Right lobe of liver (tissue), 6 donors: Measurements from ENCODE around the gene CHST15. TPM values are rescaled to one million over a fixed set of nuclear protein-coding genes. Genes with fewer than 3 reads are reported as not detected.

ENCODE experiments used
- ATAC-seq, 4 donors: fragments of 200-7000 bp; cut with Tn5 transposase; one replicate each; pipeline ENCODE4 v1.9.1; 2020; ENCODE audit warnings: mild to moderate bottlenecking in 4 of 4, moderate library complexity in 4 of 4
- DNase-seq, 3 donors: peaks; one replicate each; pipeline ENCODE4 v3.0.0-alpha.2; 2020
- H3K27ac ChIP-seq, 3 donors: fragments of 200-600 bp; one replicate each; pipeline ENCODE4 v1.8.0; 2022
- H3K27me3 ChIP-seq, 2 donors: fragments of 200-600 bp; one replicate each; pipeline ENCODE4 v1.8.0; 2022
- H3K36me3 ChIP-seq, 4 donors: fragments of 200-600 bp; sonication (generic) in 1 of 4; one replicate each; pipeline versions ENCODE4 v1.5.1 to v1.8.0; 2017 to 2022; ENCODE audit warnings: control low read depth in 1 of 4
- H3K4me1 ChIP-seq, 4 donors: fragments of 200-600 bp; sonication (generic) in 1 of 4; one replicate each; pipeline versions ENCODE4 v1.5.1 to v1.8.0; 2017 to 2022; ENCODE audit warnings: control low read depth in 1 of 4
- H3K4me3 ChIP-seq, 3 donors: fragments of 200-600 bp; one replicate each; pipeline ENCODE4 v1.8.0; 2022
- H3K9me3 ChIP-seq, 4 donors: fragments of 200-600 bp; sonication (generic) in 1 of 4; one replicate each; pipeline versions ENCODE4 v1.5.1 to v1.8.0; 2017 to 2022; ENCODE audit warnings: control low read depth in 1 of 4
- POLR2A ChIP-seq: fragments of 450-650 bp; IDR thresholded peaks from one replicate; pipeline ENCODE4 v1.6.1; 2017; ENCODE audit warnings: antibody characterized with exemption, mild to moderate bottlenecking
- WGBS: methylation state at CpG from one replicate; pipeline ENCODE4 v1.1.6; 2018; ENCODE audit warnings: low coverage, low lambda C conversion rate; ENCODE audit not compliant: insufficient coverage; ENCODE audit errors: missing lambda C conversion rate; 5-methylcytosine and 5-hydroxymethylcytosine counted together
- intact Hi-C, 2 donors: fragments of 100-400 bp; cut with DNase I; formaldehyde crosslinking; loops; one replicate each; pipeline versions ENCODE4 v1.11.2 to v1.14.1; 2022
- total RNA-seq, 6 experiments: library from RNA; depleted of rRNA in 2 of 6; stranded (reverse); fragments of >200 nt in 2 of 6; fragmentation: NEBNext Ultra II Directional in 3 of 6; extraction: Animal tissue kit (Norgen Biotek cat#: 25700) in 3 of 6; gene quantifications; one replicate each; pipeline versions ENCODE4 v1.1.0 to v1.2.4, GENCODE V29; 2016 to 2023
- TF ChIP-seq, protein P1 (sequence below), 4 donors: fragments of 200-600 bp in 3 of 4; fragments of 450-650 bp in 1 of 4; IDR thresholded peaks; one replicate each; pipeline versions ENCODE4 v1.5.1 to v1.8.0; 2016 to 2022; ENCODE audit warnings: antibody characterized with exemption in 4 of 4, mild to moderate bottlenecking in 2 of 4
- donor health status: DM: no; HTN: yes; CAD: no.
- donor health status: DM: no; HTN: no; CAD: no.
- donor health status: DM: no; HTN: no; CAD: no.
- donor health status: DM: no; HTN: yes; CAD: no.
- donor health status: DM: no; HTN: yes; CAD: no.

The CHST15 gene
- total RNA-seq, 6 experiments from 2014 or later, result 9.2 to 25.8 (median 11.8) TPM

DNA sequence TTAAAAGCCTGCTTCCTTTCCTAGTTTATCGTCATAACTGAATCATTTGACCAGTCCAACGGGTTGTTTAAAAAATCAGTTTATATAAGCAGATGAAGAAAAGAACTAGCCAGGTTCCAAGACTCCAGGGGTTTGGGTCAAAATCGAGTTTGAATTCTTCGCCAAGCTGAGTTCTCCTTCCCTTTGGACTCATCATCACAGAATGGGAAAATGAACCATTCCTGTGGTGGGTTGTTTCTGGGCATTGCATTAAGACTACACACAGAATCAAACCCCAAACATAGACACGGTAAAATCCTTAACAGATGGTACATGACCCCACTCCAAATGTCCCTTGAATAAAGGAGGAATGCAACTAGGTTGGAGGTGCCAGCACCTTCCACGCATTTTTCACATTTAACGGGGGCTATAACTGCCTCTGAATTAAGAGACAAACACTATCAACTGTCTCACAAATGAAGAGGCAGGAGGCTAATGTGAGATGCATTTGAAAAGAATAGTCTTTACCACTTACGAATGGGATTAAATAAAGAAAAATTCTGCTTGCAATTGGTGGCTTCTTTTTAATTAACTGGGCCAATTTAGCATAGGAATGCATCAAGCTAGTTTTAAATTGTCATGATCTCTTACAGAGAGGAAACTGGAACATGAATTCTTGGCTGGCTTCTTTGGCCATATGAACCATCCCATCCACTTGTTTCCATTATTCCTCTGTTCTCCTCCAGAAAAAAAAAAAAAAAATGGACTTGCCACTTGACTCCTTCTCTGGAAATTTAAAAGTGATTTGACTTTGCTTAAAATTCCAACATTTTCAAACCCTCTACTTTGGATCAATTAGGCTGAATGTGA lies 61.1 kb downstream of the CHST15 start:
- H3K4me3 ChIP-seq, result no peak overlapping the region
- no peak for DNase-seq
- ATAC-seq, result no peak
- H3K36me3 ChIP-seq, result no peaks in the 10 kb centered on the region
- intact Hi-C loops, result no loop called here
- H3K27me3 ChIP-seq, result no peaks in the 10 kb centered on the region
- 62% methylated on average over 8 of the region's 8 CpGs for WGBS
- peaks cover 0 to 12% (median 6%) of the 10 kb centered on the region in 4 donors for H3K4me1 ChIP-seq
- TF ChIP-seq, protein P1, sequence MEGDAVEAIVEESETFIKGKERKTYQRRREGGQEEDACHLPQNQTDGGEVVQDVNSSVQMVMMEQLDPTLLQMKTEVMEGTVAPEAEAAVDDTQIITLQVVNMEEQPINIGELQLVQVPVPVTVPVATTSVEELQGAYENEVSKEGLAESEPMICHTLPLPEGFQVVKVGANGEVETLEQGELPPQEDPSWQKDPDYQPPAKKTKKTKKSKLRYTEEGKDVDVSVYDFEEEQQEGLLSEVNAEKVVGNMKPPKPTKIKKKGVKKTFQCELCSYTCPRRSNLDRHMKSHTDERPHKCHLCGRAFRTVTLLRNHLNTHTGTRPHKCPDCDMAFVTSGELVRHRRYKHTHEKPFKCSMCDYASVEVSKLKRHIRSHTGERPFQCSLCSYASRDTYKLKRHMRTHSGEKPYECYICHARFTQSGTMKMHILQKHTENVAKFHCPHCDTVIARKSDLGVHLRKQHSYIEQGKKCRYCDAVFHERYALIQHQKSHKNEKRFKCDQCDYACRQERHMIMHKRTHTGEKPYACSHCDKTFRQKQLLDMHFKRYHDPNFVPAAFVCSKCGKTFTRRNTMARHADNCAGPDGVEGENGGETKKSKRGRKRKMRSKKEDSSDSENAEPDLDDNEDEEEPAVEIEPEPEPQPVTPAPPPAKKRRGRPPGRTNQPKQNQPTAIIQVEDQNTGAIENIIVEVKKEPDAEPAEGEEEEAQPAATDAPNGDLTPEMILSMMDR (IDR thresholded peaks at IDR 0.05), result no peak
- TF ChIP-seq POLR2A, result no peak
- H3K9me3 ChIP-seq, result no peaks in the 10 kb centered on the region
- H3K27ac ChIP-seq, result no peak overlapping the region

DNA sequence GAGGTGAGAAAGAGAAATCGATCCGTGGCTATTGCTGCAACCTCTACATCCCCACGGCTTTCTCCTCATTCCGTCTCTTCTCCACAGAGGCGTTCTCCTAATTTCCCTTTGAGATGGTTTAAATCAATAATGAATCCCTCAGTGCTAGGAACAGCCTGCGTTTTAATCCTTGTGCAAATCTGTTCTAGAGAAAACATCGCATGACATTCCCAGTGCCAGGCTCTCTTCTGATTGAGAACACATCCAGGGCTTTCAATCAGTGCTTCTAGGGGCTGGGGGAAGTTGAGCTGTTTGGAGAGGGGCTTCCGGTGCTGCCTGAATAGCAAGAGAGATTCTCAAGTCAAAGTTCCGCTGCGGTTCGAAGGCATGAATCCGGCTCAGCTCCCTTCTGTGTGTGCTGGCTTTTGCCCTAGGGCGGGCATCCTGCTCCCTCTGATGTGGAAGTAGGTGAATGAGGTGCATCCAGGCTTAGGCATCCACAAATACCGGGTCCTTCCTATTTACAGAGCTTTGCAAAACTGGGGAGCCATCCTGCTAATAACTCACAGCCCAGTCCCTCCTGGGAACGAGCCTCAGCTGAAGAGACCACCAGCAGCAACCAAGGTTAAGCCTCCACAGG lies 62.8 kb downstream of the CHST15 start:
- no peak overlapping the region for H3K4me3 ChIP-seq
- TF ChIP-seq POLR2A, result no peak
- TF ChIP-seq, protein P1 (IDR thresholded peaks at IDR 0.05), result no peak
- no peaks in the 10 kb centered on the region for H3K36me3 ChIP-seq
- H3K4me1 ChIP-seq, result peaks cover 0 to 12% (median 6%) of the 10 kb centered on the region in 4 donors
- ATAC-seq, result peak in 1 of 4 donors; percentile 19
- 67% methylated on average over 13 of the region's 15 CpGs for WGBS
- DNase-seq, result no peak
- H3K9me3 ChIP-seq, result no peaks in the 10 kb centered on the region
- no peak overlapping the region for H3K27ac ChIP-seq
- intact Hi-C loops, result no loop called here
- no peaks in the 10 kb centered on the region for H3K27me3 ChIP-seq

DNA sequence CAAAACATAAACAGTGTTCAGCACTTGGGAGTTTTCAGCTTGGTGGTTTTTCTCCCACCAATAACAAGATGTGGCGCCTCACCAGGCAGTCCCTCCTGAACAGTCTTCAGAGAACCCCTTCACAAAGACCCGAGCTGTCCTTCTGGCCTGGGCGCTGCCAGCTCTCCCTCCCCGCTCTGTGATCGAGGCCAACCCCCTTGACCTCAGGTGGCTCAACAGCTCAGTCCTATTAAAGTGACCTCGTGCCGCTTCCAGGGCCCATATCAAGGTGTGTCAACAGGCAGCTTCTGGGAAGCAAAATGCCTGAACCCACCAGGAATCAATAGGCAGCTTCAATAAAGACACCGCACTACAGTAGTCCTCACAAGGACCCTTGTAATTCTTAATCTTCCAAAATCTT lies 63.3 kb downstream of the CHST15 start:
- peaks cover 0 to 12% (median 6%) of the 10 kb centered on the region in 4 donors for H3K4me1 ChIP-seq
- H3K27me3 ChIP-seq, result no peaks in the 10 kb centered on the region
- no peaks in the 10 kb centered on the region for H3K9me3 ChIP-seq
- DNase-seq (peak in 2 of 3 donors; percentile 69 to 70), ATAC-seq (peak; percentile 77 to 90 (median 81))
- intact Hi-C loops, result no loop called here
- H3K36me3 ChIP-seq, result no peaks in the 10 kb centered on the region
- WGBS, result 18% methylated on average over 5 of the region's 8 CpGs
- H3K27ac ChIP-seq, result peak overlapping the region in 1 of 3 donors; percentile 4
- H3K4me3 ChIP-seq, result peak overlapping the region in 1 of 3 donors; percentile 26
- TF ChIP-seq, protein P1 (IDR thresholded peaks at IDR 0.05), result no peak
- TF ChIP-seq POLR2A, result no peak

DNA sequence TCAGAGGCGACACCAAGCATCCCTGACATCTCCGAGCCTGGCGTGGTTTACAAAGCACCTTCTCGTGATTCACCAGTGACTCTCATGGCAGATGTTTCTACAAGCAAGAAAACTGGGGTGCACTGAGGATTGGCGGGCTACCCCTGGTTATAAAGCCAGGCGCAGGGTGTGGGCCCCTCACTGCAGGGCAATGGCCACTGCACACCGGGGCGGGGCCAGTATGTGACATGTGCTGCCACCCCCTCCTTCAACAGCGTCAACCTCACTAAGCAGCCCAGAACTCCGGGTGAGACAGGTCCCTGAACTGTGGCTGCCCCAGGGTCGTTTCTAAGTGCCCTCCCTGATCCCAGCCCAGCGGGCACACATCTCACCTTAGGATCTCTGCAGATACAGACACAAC lies 63.8 kb downstream of the CHST15 start:
- Histone ChIP-seq H3K27ac (peak overlapping the region in 1 of 3 donors; percentile 4), H3K27me3 (no peaks in the 10 kb centered on the region), H3K4me1 (peaks cover 0 to 12% (median 6%) of the 10 kb centered on the region in 4 donors), H3K4me3 (peak overlapping the region in 1 of 3 donors; percentile 26), H3K9me3 (no peaks in the 10 kb centered on the region), H3K36me3 (no peaks in the 10 kb centered on the region)
- TF ChIP-seq, protein P1 (IDR thresholded peaks at IDR 0.05), result no peak
- no peak for TF ChIP-seq POLR2A
- DNase-seq (no peak), ATAC-seq (peak; percentile 12 to 46 (median 20))
- intact Hi-C loops, result no loop called here
- WGBS, result 60% methylated on average over 5 of the region's 12 CpGs
